DMS53 treated with DMSO at 0.1 percent for 48 hours (cell line): Measurements from ENCODE around the gene CCDC97.
"Not testable (repeated sequence)": the region's sequence is repeated elsewhere in the genome, so short reads cannot be mapped to it uniquely, and the experiment has no call there.

Experiments used
- DNase-seq: peaks from one replicate; lab custom pipeline; 2025; ENCODE audit not compliant: unreplicated experiment; lab: John Stamatoyannopoulos, UW

The CCDC97 gene

GRCh38 chr19:41330946-41331678, 21.1 kb downstream of the CCDC97 start:
- no peak for DNase-seq

GRCh38 chr19:41332000-41332399, 22.0 kb downstream of the CCDC97 start:
- no peak for DNase-seq

- DNase-seq, result no peak
Measured at GRCh38 chr19:41332468-41332867, 22.5 kb downstream of the CCDC97 start.

DNA sequence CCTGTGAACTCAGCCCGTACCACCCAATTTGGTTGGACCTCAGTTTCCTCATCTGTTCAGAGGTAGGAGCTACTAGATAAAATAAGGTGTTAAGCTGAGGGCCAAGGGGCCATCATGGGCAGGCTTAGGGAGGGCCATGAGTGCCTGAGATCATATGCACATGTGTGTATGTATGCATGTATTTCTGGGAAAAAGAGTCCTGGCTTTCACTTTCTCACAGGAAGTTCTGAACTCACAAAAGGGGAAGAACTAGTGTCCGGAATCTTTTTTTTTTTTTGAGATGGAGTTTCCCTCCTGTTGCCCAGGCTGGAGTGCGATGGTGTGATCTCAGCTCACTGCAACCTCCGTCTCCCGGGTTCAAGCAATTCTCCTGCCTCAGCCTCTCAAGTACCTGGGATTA, 24.8 kb downstream of the CCDC97 start:
- DNase-seq, result no peak

DNA sequence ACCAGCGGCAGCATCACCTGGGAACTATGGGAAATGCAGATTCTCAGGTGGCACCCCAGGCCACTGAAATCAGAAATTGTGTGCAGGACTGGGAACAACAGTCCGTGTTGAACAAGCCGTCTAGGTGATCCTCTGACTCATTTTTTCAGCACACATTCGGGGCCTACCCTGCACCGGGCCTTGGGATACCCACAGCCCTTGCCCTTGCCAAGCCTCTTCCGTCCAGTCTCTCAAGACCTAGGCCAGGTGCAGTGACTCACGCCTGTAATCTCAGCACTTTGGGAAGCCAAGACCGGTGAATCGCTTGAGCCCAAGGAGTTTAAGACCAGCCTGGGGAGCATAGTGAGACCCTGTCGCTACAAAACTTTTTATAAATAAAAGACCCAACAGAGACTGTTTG, 25.5 kb downstream of the CCDC97 start:
- no peak for DNase-seq

DNA sequence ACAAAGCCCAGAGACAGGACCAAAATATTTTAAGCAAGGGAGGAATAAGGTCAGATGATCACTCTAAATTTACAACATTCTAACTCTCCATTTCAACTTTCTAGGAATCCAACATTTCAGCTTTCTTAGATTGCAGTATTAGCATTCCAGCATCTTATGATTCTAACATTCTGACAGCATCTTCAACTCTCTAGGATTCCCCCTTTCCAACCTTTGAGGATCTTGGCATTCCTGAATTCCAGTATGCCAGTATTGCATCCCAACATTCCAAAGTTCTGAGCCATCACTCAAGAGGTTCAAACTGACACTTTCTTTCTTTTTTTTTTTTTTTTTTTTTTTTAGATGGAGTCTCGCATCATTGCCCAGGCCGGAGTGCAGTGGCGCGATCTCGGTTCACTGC, 30.0 kb downstream of the CCDC97 start:
- no peak for DNase-seq

GRCh38 chr19:41341669-41342490, 31.9 kb downstream of the CCDC97 start:
- peak; percentile 34 for DNase-seq

GRCh38 chr19:41344162-41344561, 34.2 kb downstream of the CCDC97 start:
- DNase-seq, result no peak

- not testable (repeated sequence) for DNase-seq
Measured at GRCh38 chr19:41346916-41347315, 36.9 kb downstream of the CCDC97 start.

DNA sequence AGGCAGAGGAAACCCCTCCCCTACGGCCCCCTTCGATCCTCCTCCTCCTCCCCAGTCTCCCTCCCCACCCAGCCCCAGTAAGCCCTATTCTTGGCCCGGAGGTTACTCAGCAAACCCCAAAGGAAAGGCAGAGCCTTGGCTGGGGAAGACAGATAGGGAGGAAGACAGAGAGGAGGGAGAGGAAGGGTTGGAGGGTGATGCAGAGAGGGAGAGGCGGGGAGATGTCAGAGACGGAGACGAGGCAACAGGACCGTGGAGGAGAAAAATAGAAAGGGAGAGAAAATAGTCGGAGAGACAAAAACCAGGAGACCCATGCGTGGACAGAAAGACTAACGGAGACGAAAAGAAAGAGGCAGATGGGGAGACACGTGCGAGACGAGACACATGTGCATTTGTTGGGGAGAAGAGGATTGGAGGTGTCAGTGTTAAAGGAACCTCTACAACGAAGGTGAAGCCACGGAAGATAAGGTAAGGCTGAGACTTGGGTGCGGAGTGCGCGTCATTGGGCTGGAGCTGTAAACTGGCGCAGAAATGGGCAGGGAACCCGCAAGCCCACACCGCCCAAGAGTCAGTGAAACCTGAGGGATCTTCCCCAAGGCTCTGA, 40.9 kb downstream of the CCDC97 start:
- no peak for DNase-seq

- DNase-seq, result peak; percentile 8
Measured at GRCh38 chr19:41351339-41352245, 41.6 kb downstream of the CCDC97 start.

- DNase-seq, result no peak
Measured at GRCh38 chr19:41352279-41352608, 42.3 kb downstream of the CCDC97 start.

DNA sequence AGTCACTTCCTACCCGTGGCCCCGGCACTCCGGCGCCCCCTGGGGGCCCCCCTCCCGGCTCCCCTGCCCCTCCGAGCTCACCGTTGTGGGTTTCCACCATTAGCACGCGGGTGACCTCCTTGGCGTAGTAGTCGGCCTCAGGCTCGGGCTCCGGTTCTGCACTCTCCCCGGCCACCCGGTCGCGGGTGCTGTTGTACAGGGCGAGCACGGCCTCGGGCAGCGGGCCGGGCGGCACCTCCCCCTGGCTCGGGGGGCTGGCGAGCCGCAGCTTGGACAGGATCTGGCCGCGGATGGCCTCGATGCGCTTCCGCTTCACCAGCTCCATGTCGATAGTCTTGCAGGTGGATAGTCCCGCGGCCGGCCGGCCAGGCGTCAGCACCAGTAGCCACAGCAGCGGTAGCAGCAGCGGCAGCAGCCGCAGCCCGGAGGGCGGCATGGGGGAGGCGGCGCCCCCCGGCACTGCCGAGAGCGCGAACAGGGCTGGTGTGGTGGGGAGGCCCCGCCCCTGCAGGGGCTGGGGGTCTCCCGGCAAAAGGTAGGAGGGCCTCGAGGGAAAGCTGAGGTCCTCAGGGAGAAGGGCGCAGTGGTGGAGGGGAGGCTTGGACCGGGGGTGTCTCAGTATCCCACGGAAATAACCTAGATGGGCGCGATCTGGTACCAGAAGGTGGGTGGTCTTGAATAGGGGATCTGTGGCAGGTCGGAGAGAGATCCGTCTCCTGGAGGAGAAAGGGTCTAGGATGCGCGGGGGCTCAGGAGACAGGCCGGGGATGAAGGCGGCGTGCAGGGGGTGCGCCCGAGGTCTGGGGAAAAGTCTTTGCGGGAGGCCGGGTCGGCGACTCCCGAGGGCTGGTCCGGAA, 42.9 kb downstream of the CCDC97 start:
- DNase-seq, result peak; percentile 56

DNA sequence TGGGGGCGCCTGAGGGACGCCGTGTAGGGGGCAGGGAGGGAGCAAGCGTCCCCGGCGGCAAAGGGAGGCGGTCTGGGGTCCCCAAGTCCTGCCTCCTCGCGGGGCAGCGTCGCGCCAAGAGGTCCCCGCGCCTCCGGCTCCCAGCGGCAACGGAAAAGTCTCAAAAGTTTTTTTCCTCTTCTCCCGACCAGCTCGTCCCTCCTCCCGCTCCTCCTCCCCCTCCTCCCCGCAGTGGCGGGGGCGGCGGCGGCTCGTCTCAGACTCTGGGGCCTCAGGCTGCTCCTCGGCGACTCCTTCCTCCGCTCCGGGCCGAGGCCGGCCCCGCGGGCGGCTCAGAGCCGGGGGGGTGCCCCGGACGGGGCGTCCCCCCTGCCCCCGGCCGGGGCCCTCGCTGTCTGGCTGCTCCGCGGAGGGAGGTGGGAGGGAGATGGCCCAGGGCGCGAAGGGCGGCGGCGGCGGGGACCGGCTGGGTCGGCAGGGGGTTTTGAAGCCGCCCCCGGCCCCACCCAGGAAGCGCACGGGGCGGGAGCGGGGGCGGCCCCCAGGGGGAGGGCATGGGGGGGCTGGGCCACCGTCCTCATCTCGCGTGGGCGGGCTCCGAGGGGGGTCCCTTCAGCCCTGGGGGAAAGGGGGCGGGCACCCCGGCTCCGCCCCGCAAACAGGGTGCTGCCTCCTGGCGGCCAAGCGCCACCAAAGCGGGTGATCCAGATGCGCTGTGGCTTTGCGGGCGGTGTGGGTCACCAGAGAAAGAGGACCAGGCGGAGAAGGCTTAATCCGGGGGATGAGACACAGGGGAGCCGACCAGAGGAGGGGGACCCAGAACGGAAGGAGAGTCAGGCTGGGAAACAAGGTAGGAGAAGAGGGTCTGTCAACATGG, 43.7 kb downstream of the CCDC97 start, which contains the start of gene TGFB1:
Gene TGFB1 (minus strand): TSS at position 457 of the 877 bp plus-strand sequence. CDS start 878 bp downstream, outside the sequence.
- peak; percentile 55 for DNase-seq

GRCh38 chr19:41354343-41354953, 44.5 kb downstream of the CCDC97 start:
- DNase-seq, result no peak

DNA sequence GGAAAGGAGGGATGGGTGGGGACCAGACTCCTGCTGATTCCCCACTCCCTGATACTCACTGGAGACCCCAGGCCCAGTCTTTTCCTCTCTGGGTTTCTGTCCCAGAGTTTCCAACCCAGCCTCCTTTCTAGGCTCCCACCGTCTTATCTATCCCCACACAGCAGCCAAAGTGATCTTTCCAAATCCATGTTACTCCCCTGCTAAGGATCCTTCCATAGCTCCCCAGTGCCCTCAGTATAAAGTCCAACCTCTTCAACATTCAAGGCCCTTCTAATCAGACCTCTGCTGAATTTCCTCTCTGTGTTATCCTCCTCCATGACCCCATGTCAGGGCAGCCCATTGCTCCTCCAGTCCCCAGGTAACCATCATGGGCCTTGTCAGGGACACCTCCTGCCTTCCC, 45.1 kb downstream of the CCDC97 start:
- DNase-seq, result no peak

- no peak for DNase-seq
Measured at GRCh38 chr19:41355802-41356201, 45.8 kb downstream of the CCDC97 start.

DNA sequence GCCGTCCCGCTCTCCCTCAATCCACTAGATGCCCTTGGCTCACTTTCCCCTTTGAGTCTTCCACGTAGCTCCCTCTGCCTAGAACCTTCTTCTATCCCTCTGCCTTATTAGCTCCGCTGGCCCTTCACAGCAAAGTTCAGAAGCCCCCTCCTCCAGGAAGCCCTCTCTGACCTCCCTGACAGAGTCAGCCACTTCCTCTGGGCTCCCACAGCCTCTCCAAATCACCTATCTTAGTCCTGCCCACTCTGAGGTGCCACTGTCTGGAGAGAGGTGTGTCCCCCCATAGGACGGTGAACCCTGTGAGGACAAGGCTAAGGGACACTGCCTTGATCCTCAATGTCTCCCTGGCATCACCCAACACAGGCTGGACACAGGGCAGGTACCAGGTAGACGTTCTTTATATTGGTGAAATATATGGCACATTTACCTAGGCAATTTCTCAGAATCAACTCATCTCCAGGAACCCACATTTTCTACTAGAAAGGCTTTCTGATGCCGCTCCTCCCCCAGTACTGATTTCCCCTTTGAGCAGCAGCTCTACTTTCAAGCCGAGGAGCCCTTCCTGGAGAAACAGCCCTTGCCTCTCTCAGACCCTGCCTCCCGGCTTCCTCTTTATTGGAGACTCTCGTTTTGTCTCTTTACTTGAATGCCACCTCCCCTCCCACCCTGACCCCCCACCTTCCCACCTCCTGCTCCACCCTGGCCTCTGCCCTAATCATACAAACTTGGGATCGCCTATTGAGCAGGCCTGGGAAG, 47.2 kb downstream of the CCDC97 start:
- no peak for DNase-seq
